ENCODE data around the gene STK32C. TPM values are rescaled to one million over a fixed set of nuclear protein-coding genes. Genes with fewer than 3 reads are reported as not detected.

STK32C gene
- total RNA-seq, 2 donors from 2014 or later, result 6.1 to 6.6 TPM

GRCh38 chr10:132209978-132210530 is 97.7 kb downstream of the STK32C start:
- ATAC-seq, result no peak
- DNase-seq, result peak; percentile 14
- intact Hi-C loops (cut with DNase I), result no loop called here

- intact Hi-C loops (cut with DNase I), result no loop called here
- ATAC-seq (peak in 1 of 2 donors; percentile 26), DNase-seq (peak; percentile 15)
Observed at GRCh38 chr10:132209130-132209529, 98.6 kb downstream of the STK32C start.

- peak; percentile 26 for DNase-seq
- intact Hi-C loops (cut with DNase I), result no loop called here
- ATAC-seq, result peak; percentile 30 to 38
Observed at GRCh38 chr10:132208462-132209050, 99.2 kb downstream of the STK32C start.

DNA sequence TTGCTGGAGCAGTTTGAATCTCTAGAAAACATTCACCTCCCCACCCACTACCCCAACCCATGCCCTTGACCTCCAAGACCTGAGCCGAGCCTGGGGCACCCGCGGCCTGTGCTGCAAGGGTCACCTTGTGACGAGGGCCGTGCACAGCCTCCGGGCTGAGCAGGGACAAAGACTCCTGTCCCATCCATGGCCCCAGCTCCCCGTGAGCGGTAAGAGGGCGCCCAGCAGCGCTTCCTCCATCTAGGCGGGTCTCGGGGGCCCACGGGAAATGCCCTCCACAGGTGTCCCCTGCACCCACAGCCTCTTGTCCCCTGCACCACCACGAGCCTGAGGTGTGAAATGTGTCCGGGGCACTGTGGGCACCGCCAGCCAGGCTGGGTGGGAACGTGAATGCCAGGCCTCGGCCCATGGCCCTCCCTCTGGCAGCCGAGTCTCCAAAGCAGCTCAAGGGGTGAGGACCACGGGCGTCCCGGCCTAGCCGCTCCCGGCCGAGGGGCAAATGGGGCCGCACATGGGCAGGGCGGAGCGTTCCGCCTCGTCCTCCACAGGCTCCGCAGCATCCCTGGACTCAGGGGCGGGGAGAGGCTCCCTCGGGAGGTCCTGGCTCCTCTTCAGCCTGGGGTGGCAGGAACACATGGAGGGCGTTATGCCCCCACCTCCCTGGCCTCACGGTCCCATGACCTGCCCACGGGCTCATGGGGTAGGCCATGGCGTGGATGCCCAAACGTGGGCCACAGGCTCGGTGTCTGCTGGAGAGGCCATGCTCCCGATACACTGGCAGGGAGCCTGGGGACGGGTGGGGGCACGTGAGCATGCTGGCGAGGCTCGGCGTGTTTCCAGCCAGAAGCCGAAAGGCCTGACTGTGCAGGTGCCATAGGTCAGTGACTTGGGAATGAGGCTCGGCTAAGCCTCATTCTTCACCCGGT is 100.0 kb downstream of the STK32C start:
- intact Hi-C loops (cut with DNase I), result no loop called here
- DNase-seq (peak; percentile 21), ATAC-seq (no peak)

GRCh38 chr10:132206806-132207535 is 100.8 kb downstream of the STK32C start:
- intact Hi-C loops (cut with DNase I), result no loop called here
- ATAC-seq, result no peak
- DNase-seq, result peak; percentile 15

DNA sequence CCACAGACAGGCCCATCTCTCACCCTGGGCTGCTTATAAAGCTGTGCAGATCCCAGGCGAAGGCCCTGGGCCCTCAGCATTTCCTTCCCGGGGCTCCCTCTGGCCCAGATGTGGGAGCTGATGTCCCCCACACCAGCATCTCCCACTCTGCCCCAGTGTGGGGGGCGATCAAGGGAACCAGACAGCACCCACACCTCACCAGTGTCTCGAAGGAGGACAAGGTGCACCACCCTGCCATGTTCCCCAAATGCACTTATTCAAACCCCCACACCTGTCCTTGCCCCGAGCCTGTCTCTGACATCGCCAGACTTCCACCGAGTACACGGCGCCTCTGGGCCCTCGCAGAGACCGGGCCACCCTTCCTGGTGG is 101.4 kb downstream of the STK32C start:
- intact Hi-C loops (cut with DNase I), result no loop called here
- no peak for ATAC-seq
- DNase-seq, result peak; percentile 19

DNA sequence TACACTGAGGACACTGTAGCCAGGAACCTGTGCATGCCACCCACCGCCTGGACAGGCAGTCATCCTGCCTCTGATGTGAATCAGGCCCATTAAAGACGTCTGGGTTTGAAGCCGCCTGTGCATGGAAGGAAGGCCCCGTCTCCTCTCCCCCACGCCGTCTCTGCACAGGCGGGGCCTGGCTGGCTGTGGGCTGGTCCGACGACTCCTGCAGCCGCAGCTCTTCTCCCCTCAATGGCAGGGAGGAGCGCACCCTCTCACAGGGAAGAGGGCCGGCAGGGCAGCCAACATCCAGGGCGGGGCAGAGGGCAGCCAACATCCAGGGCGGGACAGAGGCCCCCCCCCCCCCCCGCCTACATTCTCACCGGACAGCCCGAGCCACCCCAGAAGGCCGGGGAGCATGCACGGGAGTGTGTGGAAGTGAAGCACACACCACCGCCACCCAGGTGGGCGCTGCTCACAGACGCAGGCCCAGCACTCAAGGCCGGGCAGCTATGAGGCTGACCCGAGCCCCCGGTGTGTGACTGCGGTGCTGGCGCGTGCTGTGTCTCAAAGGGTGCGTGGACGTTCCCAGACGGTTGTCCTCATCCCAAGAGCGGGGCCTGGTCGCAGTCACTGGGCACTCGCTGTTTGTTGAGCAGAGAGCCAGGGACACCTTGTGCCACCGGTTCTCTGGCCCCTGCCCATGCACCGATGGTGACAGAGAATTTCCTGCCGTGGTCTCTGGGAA is 101.9 kb downstream of the STK32C start:
- peak; percentile 10 for DNase-seq
- ATAC-seq, result no peak
- intact Hi-C loops (cut with DNase I), result no loop called here

DNA sequence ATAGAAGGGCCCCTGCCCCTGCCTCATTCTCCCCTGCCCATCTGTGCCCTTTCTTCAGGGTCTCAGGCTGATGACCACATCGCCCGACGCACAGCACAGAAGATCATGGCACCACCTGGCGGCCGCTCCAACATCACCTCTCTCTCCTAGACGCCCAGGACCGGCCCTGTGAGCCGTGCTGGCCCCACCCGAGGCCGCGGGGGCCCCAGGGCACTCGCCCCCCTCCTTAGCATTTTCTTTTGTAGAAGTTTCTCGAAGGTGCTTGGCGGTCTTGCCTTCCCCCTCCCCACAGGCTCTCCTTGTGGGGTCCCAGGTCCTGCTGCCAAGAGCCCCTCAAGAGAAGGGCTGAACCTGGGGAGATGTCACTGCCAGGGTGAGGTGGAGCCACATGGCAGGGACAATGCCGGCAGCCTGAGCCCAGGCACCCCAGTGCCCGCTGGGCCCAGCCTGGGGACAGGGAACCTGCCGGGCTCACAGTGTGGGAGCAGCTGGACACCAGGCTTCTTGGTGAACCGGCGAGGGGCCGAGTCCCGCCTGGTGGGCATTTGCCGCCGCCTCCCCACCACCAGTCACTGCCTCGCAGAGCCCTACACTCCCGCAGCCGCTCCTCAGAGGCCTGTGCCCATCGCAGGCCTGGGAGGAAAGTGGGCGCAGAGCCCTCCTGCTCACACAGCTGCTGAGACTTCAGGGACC is 102.8 kb downstream of the STK32C start:
- intact Hi-C loops (cut with DNase I), result no loop called here
- ATAC-seq (no peak), DNase-seq (peak; percentile 11)

DNA sequence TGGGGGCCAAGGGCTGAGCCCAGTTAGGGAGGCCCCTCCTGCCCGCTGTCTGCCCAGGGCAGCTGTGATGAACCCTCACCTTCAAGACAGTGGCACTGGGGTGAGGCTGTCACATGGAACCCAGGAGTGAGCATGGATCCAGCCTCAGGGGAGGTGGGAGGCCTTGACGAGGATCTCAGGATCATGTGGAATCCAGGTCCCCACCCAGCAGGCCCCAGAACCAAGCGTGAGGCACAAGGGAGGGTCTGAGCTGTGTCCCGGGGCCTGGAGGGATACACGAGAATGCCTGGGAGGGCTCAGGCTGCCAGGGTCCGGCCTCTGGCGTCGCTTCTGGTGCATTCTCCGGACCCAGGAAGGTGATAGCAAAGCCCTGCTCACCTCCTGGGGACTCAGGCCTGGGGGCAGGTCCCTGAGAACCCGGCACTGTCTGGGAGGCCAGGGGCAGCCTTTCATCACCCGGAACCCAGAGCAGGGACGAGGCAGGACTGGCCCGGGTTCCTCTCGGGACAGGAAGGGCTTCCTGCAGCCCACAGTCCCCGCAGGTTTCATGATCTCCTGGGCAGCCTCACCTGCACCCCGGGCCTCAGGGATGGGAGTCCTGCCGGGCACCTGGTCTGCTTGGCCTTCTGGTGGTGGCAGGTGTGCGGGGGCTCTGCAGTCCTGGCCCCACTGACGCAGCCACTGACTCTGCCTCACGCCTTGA is 103.5 kb downstream of the STK32C start:
- no peak for ATAC-seq
- peak; percentile 12 for DNase-seq
- intact Hi-C loops (cut with DNase I), result no loop called here

DNA sequence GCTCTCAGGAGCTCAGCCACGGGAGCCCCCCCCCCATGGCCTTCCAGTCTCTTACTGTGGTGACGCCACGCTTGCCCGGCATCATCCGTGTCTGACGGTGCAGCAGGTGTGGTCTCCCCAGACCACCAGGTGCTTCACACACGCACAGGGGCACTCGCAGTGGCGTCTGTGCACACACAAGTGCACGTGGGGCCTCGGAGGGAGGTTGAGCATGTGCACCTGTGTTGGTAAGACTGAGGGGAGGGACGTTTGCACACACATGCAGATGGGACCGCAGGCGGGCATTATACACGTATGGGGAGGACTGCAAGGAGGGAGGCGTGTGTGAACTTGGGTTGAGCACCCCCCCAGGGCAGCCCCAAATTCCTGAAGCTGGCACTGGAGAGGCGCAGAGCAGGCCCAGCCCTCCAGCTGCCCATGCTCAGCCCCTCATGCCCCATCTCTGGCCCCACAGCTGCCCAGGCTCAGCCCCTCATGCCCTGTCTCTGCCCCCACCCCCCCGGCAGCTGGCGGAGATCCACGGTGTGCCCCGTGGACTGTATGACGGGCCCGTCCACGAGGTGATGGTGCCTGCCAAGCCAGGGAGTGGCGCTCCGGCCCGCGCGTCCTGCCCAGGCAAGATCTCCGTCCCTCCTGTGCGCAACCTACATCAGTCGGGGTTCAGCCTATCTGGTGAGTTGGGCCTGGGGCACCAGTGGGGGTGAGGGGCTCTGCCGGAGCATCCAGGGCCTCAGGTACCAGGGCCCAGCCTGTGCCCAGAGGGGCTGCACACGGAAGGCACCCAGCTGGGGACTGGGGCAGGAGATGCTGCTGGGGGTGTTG is 104.3 kb downstream of the STK32C start:
- ATAC-seq, result no peak

GRCh38 chr10:132202070-132202970 is 105.4 kb downstream of the STK32C start:
- intact Hi-C loops (cut with DNase I), result no loop called here
- no peak for DNase-seq
- ATAC-seq, result no peak

More for the DNA sequence above, 104.3 kb downstream of the STK32C start:
- intact Hi-C loops (cut with DNase I), result no loop called here
- peak; percentile 21 for DNase-seq

DNA sequence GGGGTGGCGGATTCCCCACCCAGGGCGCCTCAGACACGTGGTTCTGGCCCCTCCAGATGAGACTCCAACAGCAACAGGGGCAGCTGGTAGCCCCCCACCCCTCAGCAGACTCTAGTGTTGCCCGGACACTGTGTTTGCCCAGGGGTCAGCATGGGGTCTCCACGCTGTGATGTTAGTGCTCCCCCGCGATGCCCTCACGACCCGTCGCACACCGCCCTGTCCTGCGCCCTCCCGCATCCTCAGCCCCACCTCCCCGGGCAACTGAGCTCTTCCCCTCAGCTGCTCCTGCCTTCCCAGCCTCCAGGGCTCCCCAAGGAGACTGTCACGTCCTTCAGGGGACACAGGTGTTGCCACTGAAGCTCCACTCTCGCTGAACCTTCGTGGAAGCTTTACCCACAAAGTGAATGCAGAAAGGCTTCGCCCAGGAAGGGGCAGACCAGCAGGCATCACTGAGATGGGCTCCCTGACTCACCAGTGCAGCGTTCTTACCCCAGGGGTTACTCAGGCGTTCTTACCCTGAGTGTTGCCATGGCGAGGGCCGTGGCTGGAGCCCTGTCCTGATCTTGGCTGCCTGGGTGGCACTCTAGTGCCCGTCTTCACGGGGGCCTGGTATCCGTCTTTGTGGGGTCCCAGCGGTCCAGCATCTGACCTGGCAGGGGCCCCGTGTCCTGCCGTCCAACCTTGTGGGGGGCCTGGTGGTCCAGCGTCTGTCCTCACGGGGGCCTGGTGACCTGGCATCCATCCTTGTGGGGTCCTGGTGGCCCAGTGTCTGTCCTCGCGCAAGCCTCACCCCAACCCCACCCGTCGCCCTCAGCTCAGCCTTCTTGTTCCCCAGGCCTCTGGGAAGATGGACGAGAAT is 106.4 kb downstream of the STK32C start:
- intact Hi-C loops (cut with DNase I), result no loop called here
- DNase-seq, result no peak

DNA sequence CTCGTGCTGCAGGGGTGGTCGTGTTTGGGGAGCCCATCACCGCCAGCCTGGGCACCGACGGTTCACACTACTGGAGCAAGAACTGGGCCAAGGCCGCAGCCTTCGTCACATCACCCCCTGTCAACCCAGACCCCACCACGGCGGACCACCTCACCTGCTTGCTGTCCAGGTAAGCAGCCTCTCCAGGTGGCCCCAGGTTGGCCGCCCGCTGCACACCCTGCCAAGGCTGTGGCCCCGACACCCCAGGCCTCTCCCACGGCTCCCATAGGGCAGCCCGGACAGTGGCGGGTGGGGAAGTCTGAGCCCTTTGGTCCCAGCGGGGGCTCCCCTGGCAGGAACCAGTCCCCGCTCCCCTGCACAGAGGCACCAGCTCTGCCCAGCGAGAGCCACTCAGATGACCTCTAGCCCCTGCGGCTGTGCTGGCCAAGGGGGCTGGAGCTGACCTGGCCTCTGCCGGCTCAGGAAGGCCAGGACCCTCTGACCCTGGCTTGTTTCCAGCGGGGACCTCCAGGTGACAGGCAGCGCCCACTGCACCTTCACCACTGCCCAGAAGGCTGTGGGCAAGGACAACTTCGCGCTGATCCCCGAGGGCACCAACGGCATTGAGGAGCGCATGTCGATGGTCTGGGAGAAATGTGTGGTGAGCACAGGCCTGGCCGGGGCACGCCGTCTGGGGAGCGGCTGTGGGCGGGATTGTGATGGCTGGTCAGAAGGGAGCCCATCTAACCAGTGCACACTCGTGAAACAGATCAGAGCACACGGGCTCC is 107.2 kb downstream of the STK32C start:
- DNase-seq (no peak), ATAC-seq (no peak)
- intact Hi-C loops (cut with DNase I), result no loop called here

More for the DNA sequence above, 106.4 kb downstream of the STK32C start:
- no peak for ATAC-seq

DNA sequence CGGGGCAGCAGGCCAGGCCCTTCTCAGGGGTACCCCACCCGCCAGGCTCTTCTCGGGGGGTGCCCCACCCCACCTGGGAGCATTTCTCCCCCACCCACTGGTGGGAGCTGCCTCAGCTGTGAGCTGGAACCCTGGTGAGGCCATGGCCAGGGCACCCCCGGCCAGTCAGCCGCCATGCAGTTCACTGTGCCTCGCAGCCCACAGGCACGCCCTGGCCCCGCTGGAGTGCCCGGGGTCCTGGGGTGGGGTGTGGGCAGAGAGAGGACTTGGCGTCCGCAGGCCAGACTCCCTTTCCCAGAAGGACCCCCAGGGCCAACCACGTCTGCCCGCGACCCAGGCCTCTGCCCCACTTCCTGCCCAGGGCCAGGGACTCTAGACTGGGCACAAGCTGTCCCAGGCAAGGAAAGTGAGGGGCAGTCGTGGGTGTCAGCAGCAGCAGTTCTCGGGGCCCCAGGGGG is 107.9 kb downstream of the STK32C start:
- intact Hi-C loops (cut with DNase I), result no loop called here
- no peak for DNase-seq
- no peak for ATAC-seq
